NCI-H524 treated with DMSO at 0.1 percent for 48 hours (cell line): ENCODE data around the gene H2BK1.

Experiments
- DNase-seq: peaks from one replicate; lab custom pipeline; 2025; lab: John Stamatoyannopoulos, UW

The H2BK1 gene

DNA sequence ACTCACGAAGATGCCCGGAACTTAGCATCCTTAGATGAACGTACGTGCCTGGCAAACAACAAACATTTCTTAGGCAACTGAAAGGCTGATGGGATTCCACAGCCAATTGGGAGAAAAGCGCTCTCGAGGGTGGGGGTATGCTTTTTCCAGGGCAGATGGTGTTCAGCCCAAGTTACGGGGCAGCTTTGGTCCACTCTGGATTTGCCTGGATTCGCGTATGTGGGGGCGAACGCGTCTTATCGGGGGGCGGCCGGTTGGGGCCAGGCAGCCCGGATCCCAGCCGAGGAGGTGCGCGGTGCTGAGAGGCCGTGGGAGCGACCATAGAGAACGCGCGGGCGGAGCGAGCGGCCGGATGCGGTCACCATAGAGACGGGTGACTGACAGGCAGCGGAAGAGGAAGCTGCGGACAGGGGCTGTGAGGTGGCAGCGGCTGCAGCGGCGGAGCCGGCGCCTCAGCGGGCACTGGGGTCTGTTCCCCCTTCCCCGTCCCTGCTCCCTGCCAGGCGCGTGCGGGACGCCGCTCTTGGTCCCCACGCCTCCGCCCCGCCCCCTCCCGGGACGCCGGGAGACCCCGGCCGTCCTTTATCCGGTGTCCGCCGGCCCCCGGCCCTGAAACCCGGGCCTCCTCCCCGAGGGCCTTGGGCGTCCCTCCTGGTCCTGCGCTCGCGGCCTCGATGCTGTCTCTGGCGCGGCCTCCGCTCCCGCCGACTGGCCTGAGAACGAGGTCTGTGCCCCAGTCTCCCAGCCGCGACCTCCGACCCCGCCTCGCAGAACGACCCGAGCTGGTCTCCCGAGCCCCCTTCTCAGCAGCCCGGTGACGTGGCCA lies 22.0 kb upstream of the H2BK1 start, which contains the start of gene CHPF2:
CHPF2 (plus strand) TSS at position 393 of the 826 bp plus-strand sequence. CDS start 1,529 bp downstream, outside the sequence.
- DNase-seq, result peak; percentile 24

DNA sequence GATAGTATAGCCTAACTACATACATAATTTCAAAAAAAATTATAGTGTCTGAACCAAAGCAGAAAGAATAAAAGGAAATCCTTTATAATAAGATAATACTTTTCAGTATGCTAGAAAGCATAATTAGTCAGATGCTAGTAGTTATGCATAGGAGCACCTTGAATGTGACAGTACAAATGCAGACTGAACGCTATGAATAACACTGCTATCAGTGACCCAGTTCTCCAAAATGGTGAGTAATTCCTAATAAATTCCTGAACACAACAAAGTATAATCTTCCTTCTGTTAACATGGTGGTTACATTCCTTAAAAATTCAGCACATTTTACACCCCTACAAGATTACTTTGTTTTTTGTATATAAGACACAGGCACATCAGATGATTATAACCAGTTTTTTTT lies 20.8 kb upstream of the H2BK1 start:
- DNase-seq, result no peak

DNA sequence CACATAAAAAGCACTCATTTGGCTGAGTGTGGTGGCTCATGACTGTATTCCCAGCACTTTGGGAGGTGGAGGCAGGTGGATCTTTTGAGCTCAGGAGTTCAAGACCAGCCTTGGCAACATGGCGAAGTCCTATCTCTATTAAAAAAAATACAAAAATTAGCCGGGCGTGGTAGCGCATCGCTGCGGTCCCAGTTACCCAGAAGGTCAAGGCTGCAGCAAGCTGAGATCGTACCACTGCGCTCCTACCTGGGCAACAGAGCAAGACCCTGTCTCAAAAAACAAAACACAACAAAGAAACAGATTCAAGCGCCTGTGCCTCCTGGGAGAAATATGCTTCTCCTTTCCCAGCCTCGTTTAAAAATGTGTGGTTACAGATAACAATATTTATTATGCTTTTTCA lies 19.0 kb upstream of the H2BK1 start:
- no peak for DNase-seq

DNA sequence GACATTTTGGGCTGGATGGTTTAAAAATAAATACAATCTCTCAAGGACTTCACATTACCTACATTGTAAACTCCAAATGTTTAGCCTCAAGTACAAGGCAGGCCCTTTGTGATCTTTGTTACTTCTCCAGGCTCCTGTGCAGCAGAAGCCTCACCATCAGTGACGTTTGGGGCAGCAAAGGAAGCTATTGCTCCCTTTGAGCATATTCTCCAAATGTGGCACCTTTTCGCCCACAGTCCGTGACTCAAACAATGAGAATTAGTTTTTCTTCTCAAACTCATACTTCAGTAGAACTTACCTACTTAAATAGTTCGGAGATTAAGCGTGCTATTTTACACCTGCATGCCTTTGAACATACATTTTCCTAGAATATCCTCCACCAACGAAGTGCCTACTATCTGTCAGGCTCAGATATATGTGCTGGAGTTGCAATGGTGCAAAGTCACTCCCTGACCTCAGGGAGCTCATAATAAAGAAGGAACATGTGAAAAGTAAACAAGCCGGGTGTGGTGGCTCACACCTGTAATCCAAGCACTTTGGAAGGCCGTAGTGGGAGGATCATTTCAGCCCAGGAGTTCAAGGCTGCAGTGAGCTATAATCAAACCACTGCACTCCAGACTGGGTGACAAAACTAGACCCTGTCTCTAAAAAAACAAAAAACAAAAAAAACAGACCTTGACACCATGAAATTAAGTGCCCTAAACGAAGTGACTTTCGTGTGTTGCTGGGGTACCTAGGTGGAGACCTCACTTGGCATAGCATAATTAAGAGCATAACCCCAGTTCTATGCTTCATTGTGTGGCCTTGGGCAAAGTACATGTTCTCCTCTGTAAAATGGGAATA lies 18.0 kb upstream of the H2BK1 start:
- no peak for DNase-seq

DNA sequence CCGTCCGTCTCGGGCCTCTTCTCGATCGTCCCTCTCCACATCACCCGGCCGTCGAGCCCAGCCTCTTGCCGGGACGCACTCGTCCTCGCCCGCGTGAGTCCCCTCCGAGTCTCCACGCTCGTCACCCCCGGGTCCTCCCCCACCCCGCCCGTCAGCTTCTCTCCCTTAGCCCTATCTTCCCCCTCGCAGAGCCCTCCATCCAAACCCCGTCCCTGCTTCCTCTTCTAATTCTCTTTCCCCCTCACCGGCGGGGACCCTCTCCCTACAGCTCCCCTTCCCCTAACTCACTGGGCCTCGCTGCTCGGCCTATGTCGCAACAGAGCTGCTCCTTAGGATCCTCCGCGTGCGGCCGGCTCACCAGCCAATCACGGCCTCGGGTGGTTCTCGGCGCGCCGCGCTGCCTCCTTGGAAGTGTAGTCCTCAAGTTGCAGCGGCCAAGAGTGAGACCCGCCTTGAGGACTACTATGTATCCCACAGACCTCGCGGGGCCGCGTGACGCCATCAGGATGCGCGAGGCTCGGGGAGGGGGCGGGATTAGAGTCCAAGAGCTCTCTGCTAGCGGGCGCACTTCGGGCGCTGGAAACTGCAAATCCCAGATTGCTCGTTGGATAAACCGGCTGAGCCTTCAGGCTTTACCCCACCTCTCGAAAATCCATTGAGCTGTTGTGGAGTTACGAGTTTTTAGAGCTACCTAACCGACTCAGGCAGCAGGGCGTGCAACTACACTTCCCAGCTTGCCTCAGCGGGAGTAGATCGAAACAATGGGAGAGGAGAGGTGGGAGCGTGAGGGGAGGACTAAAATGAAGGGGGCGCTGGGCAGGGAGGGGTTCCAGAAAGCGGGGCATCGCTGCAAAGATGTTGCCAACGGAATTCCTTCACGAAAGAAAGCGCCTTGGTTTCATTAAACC lies 16.8 kb upstream of the H2BK1 start, which contains the start of gene ABCF2:
ABCF2 (minus strand) TSS at position 331 of the 908 bp plus-strand sequence. CDS start 747 bp downstream, outside the sequence.
- DNase-seq, result peak; percentile 89

DNA sequence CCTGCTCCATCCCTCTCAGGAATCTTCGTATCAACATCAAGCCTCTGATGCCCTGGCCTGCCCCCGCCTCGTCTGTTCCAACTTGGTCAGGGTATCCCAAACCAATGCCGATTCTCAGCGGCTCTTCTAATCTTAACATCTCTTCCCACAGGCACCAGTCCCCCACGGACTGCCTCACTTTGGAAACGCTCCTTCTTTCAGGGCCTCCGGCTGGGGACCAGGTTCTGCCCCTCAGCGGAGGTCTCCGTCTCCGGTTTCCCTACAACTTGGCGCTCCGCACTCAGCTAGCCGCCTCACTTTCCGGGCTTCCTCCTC lies 16.2 kb upstream of the H2BK1 start:
- DNase-seq, result no peak

DNA sequence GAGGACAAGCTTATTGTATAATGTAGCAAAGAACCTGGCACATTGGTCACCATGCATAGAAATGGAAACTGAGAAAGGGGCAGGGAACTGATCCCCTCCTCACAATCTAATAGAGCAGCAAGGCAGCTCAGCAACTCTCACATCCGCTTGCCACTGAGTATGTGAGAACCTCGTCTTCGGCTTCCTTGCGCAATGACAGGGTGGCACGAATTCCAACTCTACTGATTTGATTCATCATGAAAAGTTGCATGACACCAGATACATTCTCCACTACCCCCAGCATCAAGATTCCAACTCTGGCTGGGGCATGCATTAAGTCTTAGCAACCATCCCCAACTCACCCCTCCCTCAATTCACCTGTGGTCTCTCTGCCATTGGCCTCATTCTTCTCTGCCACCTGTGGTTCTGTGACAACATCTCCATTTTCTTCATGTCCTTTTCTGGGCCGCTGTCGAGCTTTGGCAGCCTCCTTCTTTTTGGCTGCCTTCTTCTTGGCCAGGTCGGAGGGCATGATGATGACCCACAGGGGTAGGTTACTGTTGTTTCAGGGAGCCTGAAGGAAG lies 15.7 kb upstream of the H2BK1 start:
- DNase-seq, result no peak

DNA sequence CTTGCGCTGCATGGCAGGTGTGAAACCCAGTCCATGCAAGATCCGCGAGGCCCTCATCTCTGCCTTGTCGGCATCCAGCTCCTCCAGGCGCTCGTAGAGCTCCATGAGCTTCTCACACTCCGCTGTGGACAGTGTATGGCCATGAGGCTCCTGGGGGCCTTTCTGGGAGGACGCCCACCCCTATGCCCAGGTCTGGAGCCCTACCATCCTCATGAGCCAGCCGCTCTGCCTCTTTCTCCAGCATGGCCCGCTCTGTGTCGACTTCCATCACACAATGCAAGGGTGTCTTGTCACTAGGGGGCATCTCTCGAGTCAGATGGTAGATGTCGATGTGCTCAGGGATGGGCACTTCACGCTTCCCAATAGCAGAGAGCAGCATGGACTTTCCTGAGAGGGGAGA lies 13.4 kb upstream of the H2BK1 start:
- DNase-seq, result no peak

DNA sequence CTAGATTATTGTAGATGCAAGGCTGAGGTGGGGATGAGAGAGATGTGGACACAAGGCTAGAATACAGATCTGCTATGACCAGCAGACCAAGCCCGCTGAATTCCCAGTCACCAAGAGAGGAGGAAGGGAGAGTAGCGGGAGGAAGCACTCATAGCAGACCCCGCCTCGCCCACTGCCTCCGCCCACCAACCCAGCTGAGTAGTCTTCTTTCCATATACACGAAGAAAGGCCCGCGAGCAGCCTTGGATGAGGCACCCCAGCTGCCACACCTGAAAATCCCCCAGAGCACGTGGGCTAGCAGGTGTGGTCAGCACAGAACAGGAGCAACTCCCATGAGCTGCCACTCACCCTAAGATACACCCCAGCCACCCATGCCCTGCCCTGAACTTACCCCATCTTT lies 7.9 kb upstream of the H2BK1 start:
- DNase-seq, result no peak

DNA sequence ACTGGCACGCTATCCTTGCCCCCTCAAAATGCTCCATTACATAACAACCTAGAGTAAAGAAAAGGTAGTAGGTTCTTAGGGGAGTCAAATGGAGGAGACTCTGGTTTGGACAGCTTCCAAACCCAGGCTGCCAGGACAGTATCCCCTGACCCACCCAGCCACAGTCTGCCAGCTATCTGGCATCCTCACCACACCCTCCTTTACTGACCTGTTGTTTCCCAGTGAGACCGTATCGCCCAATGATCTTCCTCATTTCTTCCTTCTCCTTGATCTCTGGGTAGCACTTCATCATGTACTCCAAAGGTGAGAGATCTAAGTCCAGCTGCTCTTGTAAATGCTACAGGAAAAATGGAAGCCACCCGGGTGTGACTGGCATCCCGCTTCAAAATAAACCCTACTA lies 5.1 kb upstream of the H2BK1 start:
- no peak for DNase-seq

DNA sequence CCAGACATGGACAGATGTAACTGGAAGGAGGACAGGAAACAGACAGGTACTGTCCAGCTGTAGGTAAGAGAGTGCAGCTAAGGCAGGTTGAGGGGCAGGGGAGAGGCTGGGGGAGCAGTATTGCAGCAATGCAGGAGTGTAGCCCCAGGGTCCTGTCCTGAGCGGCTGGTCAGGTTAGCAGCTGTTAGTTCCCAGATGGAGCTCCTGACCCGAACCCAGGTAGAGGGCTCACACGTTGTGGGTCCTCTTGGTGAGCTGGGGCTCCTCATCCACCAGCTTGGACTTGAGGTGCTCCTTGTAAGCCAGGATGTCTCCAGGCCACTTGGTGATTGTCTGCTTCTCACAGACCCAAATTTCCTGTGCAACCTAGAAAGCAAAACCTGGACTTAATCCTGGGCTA lies 3.5 kb upstream of the H2BK1 start:
- DNase-seq, result no peak

DNA sequence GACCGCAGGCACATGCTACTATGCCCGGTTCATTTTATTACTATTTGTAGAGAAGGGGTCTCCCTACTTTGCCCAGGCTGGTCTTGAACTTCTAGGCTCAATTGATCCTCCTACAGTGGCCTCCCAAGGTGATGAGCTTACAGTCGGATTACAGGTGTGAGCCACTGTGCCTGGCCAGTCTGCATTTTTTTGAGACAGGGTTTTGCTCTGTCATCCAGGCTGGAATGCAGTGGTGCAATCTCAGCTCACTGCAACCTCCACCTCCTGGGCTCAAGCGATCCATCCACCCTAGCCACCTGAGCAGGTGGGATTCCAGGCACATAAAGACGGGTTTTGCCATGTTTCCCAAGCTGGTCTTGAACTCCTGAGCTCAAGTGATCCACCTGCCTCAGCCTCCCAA lies 2.3 kb upstream of the H2BK1 start:
- DNase-seq, result no peak

DNA sequence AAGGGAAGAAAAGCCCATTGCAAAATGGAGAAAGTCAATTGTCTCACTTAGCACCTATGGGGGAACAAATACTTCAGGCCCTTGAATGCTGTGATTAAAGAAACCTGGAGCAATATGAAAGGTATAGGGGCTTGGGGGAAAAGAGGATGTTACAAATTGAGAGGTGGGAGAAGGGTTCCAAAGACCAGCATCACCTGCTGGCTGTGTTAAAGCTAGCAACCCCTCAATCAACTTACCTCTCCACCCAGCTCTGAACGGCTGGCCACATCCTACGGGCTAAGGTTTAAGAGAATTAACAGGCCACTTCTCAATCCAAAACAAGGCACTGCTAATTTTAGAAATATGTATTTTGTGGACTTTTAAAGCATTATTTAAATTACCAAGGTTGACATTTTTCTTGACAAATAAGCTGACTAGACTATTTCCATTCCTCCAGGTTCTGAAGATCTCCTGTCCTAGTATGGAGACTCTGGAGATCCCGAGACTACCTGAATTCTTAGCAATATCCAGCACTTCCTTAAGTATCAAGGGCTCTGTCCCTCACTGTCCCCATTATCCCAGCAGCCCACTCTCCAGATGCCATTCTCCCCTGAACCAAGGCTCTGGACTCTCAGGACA lies 976 bp upstream of the H2BK1 start:
- DNase-seq, result no peak

DNA sequence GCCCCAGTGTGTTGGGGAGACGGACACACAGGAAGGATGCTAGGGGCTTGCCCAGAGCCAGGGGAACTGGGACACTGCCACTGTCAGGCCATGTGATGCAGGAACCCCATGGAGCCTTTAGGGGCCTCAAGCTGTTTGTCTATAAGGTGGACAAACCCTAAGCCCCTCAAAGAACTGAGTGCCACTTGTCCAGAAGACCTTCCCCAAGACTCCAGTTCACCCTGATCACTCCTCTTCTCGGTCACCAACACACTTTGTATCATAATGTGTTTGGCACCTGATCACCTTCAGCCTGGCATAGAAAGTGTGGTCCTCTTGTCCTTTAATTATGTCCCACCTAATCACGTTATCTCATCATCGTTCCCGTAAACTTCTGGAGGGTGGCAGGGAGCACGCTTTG lies 700 bp downstream of the H2BK1 start:
- no peak for DNase-seq

DNA sequence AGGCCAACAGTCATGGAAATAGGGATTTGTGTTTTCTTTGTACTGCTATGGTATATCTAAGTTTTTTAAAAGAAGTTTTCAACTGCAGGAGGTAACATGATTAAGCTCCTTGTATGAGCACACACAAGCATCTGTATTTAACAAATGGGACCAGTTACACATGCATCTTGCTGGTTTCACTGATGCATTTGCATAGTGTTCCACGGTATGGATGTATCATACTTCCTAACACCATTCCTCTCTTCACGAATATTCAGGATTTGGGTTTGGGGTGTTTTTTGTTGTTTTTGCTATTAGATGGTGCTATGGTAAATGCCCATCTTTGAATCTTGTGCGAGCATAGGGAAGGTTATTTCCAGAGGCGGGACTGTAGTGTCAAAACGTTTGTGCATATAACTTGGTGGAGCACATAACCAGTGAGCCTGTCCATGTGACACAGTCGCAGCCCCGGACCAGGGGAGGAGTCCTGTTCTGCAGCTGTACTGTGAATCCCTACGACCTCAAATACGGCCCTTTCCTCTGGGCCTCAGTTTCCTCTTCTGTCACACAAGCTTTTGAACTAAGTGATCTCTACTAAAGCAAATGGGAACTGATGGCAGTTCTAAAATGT lies 1.9 kb downstream of the H2BK1 start:
- no peak for DNase-seq

DNA sequence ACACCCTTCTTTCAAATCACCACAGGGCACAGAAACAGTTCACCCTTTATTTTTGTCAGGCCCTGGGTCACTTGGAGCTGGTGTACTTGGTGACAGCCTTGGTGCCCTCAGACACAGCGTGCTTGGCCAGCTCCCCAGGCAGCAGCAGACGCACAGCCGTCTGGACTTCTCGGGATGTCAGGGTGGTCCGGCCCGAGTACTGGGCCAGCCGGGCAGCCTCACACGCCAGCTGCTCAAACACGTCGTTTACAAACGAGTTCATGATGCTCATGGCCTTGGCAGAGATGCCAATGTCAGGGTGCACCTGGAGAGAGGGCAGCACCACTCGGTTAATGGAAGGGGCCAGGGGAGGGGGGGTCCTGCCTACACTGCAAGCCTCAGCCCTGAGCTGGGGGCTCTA lies 2.5 kb downstream of the H2BK1 start:
- no peak for DNase-seq

DNA sequence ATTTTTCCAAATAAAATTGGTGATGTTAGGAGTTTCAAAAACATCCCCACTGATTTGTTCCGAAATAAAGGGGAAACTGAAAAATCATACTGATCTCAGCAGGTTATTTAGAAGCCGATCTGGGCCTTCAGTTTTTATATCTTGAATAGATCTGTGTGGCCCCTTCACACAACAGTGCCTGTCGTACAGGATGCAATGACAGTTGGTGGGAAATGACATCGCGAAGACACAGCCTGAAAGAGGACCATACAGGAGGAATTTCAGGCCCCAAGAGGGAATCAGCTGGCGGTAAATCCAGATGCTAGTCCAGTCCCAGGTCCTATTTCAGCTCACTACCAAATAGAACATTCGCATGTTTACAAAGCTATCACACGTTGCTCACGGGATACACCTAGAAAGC lies 3.0 kb downstream of the H2BK1 start:
- DNase-seq, result no peak

DNA sequence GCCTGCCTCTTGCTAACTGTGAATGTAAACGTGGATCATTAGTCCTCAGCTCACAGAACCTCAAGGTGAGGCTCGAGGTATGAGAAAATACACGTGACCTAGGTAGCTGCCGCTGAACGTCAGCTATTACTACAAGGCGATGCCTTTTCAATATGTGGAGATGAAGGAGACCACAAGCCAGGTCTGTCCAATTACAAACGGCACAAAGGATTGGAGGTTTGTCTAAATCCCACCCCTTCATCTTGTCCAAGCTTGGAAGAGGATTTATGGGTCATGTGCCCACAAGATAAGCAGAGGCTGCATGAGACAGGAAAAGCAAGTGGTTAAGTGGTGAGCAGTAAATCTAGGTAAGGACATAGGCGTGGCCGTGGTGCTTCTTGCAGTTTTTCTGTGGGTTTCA lies 3.4 kb downstream of the H2BK1 start:
- no peak for DNase-seq

DNA sequence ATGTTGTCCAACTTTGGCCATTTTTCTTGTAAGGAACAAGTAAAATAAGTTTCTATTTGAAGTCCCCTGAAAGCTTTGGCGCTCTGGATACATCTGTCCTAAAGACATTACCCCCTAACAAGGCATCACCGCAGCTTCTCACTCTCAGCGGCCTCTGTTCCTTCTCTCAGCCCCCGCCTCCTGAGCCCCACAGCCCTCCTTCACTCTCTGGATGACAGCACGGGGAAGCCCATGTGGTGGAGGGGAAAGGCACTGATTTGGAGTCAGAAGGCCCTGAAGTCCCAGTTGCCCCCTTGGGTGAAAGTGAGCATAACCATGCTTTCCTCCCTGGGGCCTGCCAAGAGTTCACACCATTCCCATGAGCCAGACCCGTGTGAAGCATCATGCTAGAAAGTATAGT lies 4.6 kb downstream of the H2BK1 start:
- no peak for DNase-seq

DNA sequence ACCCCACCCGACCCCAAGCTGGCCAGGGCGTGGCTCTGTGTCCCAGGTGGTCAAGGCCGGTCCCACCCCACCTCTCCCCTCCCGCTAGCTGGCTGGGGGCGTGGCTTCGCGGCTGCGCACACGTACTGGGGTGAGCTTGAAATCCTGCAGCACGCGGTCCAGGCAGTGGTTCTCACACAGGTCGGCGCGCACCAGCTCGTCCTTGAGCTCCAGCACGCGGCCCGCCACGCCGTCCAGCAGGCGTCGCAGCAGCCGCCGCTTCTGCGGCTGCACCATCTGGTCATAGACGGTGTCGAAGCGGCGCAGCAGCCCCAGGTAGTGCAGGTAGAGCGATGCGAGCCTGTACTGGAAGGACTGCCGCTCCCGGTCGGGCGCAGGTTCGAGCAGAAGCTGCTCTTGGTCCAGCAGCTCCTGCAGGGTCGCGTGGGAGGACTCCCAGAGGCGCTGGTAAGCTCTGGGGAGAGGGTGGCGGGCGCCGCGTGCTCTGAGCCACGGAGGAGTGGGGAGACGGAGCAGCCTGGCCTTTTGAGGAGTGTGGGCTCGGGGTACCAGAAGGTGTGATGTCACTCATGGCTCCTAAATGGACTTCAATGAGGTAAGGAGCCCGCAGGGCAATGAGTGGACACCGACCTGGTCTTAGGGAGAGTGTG lies 5.8 kb downstream of the H2BK1 start:
- no peak for DNase-seq

DNA sequence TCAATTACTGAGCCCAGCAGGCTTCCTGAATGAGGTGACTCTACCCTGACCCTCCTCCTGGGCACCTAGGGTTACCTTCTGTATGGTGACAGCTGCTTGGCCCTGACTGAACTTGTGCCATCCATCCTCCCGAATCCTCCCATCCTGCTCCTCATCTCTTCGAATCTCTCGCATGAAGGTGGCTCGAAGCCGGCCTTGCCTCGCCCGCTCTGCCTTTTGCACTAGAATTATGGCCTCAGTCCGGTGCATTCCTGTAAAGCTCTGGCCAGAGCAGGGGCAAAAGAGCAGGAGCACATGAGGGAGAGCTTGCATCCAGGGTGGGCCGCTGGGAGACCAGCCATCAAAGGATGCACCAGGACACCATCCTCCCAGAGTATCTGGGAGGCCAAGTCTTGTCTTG lies 7.5 kb downstream of the H2BK1 start:
- DNase-seq, result no peak
